ENCODE measurements around the gene ARHGEF4.

The ARHGEF4 gene

DNA sequence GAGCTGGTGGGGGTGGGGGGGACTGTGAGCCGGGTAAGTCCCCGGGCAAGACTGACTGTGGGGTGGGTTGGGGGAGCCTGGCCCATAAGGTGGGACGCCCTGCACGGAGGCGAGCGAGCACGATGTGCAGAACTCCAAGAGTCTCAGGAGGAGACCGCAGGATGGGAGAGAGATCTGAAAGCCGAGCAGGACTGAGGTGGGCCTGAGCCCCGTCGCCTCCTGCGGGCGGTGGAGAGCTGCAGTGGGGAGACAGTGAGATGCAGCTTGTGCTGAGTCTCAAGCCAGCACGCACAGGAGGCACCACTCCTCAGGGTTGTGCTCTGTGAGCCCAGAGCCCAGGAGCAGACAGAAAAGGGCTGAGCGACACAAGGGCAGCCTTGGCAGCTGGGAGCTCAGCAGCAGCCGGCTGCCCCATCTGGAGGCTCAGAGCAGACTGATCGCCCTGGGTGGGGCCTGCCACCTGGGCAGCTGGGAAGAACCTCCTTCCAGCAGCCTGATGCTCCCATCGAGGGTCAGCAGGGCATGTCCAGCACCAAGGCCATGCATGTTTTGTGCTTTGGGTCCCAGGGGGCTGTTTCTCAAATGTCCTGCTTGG is 15.9 kb downstream of the ARHGEF4 start:
- no peak for DNase-seq

GRCh38 chr2:130853391-130853790 is 16.7 kb downstream of the ARHGEF4 start:
- no peak for DNase-seq

- no peak for DNase-seq
Measured at GRCh38 chr2:130854301-130854700, 17.6 kb downstream of the ARHGEF4 start.

DNA sequence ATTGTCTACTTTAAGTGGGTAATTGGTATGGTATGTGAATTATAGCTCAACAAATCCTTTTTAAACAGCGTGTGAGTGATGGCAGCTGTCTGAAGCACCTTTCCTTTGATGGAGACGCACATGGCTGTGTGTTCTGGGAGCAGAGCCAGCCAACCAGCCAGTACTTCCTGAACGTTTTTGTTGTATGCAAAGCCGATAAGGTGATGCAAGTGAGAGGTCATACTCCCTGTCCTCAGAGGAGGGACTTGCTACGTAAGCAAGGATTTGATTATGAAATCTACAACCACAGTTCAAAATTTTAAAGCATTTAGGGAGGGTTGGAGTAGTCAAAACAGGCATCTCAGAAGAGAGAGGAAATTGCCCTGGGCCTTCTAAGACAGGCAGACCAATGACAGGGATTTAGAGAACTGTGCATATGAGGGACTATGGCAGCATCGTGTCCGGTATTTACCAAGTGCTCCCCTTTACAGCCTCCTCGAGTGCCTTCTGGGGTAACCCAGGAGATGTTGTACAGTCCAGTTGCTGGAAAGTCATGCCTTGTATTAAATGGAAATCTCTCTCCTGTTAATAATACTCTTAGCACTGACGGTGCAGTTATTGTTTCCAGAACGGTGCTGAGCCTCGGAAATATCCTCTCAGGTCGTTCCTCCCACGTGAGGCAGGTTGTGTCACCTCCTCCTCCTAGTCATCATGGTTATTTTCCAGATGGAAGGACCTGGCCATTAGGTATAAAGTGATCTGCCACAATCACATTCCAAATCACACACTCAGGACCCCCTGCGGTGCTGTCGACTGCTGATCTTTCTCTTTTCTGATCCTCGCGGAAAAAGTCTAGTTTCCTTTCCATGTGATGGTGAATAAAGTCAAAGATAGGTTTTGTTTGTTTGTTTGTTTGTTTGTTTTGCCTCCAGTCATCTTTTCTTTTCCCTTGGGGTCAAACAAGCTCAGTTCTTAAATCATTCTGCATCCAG is 28.4 kb downstream of the ARHGEF4 start:
- no peak for DNase-seq

GRCh38 chr2:130869441-130870160 is 32.9 kb downstream of the ARHGEF4 start:
- no peak for DNase-seq

- no peak for DNase-seq
Measured at GRCh38 chr2:130870161-130870485, 33.4 kb downstream of the ARHGEF4 start.

DNA sequence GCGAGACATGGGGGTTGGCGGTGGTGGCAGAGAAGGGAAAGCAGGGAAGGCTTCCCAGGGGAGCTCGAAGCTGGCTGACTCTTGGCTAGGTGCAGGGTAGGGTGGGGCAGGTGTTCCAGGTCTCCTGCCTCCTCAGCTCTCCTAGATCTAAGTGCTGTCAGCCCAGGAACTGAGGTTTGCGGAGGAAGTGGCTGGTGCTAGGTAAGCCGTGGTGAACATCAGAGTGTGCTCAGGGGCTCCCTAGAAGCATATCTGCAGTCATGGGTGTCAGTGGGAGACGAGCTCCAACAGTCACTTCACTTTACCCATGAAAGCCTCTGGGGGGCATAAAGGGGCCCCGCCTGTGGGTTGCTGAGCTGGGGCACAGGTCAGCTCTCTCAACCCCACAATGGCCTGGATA is 34.1 kb downstream of the ARHGEF4 start:
- no peak for DNase-seq

DNA sequence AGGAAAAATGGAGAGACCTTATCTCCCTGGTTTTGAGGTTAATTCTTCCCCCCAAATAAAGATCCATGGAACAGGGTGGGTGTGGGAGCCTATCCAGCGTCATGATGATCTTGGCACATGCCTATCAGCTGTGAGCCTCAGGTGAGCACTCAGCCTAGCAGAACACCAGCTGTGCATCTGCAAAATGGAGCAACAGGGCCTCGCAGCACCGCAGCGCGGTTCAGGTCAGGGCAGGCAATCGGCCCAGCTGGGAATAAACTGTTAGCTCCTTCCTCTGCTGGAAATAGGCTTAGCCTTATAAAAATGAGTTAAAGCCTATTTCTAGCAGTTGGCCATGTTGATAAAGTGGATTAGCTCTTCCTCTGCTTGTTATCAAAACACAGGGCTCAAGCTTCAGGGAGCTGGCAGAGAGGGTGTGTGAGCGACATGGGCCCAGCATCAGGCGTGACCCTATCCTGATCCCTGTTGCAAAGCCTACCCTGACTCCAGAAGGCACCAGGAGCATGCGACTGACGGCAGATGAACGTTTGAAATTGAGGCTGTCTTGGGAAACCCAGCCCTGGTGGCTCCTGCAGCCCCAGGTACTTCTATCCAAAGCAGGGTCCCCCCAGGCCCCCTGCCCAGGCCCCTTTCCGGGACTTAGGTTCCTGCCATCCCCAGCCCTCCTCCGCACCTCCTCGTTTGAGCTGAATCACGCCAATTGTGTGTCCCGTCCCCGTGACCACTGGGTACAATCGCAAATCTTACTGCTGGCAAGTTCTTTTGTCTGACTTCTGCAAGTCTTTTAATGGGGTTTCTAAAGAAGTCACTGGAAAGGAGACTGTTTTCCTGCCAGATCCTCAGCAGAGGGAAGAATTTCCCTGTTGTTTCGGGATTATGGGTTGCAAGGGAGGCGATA is 35.4 kb downstream of the ARHGEF4 start:
- no peak for DNase-seq

GRCh38 chr2:130872741-130873125 is 36.0 kb downstream of the ARHGEF4 start:
- no peak for DNase-seq

- DNase-seq = peak; percentile 28 to 66 (median 53)
Measured at GRCh38 chr2:130873700-130874346, 37.1 kb downstream of the ARHGEF4 start.

DNA sequence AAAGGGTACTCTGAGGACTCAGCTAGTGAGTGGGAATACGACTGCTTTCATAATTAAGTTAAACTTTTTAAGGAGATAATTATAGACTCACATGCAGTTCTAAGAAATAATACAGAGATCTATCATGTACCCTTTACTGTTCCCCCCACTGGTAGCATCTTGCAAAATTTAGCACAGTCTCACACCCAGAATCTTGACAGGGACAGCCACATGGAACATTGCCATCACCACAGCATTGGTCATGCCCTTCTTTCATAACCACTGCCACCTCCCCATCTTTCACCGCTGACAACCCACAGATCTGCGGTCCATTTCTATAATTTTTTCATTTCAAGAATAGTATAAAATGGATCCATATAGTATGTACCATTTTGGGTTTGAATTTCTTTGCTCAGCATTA is 37.8 kb downstream of the ARHGEF4 start:
- DNase-seq = no peak

GRCh38 chr2:130875935-130876334 is 39.2 kb downstream of the ARHGEF4 start:
- DNase-seq = no peak

DNA sequence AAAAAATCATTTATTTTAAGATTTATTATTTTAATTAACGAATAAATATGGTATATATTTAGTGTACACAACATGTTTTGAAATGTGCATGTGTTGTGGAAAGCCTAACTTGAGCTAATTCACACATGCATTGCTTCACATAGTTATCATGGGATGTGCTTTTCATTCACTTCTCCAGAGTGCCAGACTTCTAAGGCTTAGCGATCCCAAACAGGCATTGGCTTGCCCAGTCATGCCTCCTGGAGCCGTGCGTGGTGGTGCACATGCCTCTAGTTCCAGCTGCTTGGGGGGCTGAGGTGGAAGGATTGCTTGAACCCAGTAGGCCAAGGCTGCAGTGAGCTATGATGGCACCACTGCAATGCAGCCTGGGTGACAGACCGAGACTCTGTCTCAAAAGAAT is 40.5 kb downstream of the ARHGEF4 start:
- no peak for DNase-seq

- DNase-seq = no peak
Measured at GRCh38 chr2:130878316-130878715, 41.6 kb downstream of the ARHGEF4 start.

DNA sequence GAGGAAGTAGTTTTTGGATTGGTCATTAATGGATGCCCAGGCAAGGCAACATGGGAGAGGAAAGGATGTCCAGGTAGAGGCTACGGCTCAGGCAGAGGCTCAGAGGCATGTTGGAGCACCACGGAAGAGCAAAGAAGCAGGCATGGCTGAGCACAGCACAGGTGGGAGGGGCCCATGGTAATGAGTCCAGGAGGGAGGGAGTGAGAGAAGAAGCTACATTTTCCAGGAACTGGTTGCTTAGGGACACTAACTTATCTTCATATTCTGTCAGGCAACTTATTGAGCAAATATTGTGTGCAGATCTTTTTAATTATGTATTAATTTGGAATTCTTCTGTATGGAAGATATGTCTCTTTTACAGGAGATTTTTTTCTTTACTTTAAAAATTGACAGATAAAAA is 42.2 kb downstream of the ARHGEF4 start:
- no peak for DNase-seq

GRCh38 chr2:130882111-130882690 is 45.5 kb downstream of the ARHGEF4 start:
- DNase-seq = no peak

GRCh38 chr2:130882991-130883390 is 46.3 kb downstream of the ARHGEF4 start:
- no peak for DNase-seq

GRCh38 chr2:130883496-130883895 is 46.8 kb downstream of the ARHGEF4 start:
- DNase-seq = no peak

DNA sequence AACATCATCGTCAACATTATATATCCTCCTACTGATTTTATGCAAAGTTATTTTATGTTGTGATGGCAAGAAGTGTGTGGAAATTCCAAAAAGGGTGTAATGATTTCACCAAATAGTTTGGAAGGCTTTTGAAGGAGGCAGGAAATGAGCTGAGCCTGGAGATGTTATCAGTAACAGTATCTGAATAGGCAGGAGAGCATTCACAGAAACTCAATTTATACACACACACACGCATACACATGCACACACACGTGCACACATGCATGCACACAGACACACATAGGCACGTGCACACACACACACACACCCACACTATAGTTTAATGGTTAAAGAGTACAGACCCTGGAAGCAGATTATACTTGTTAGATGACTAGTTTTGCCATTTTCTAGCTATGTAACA is 47.3 kb downstream of the ARHGEF4 start:
- DNase-seq = no peak

DNA sequence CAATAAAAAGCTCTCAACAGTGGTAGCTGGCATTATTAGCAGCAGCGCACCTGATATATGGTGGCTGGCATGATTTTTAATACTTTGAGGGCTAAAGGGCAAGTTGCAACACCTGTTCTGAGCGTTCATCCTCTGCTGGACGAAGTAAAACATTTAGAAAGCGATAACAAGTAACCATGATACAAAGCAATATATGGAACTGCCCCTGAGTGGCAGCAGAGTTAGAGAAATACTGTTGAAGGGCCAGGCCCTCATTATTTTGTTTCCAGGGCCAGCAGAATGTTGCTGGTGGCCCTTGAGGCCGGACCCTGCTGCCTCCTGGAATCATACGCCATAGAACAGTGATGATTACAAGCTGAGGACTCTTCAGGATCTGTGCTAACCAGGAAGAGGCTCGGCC is 47.8 kb downstream of the ARHGEF4 start:
- DNase-seq = no peak

GRCh38 chr2:130887643-130888042 is 50.9 kb downstream of the ARHGEF4 start:
- DNase-seq = no peak
